LHCN-M2 (cell line): Measurements from ENCODE around the gene RPL32. TPM values are rescaled to one million over a fixed set of nuclear protein-coding genes. Genes with fewer than 3 reads are reported as not detected.

Experiments used
- DNase-seq: peaks from one replicate; pipeline ENCODE4 v3.0.0-alpha.2; 2012; ENCODE audit warnings: low read depth
- total RNA-seq: library from RNA; depleted of rRNA; stranded (reverse); fragments of >200 nt; gene quantifications from 2 replicates; pipeline ENCODE4 v1.2.3, GENCODE V29; 2014

Gene RPL32
- total RNA-seq, 1 experiment from 2014 or later = 417 TPM

DNA sequence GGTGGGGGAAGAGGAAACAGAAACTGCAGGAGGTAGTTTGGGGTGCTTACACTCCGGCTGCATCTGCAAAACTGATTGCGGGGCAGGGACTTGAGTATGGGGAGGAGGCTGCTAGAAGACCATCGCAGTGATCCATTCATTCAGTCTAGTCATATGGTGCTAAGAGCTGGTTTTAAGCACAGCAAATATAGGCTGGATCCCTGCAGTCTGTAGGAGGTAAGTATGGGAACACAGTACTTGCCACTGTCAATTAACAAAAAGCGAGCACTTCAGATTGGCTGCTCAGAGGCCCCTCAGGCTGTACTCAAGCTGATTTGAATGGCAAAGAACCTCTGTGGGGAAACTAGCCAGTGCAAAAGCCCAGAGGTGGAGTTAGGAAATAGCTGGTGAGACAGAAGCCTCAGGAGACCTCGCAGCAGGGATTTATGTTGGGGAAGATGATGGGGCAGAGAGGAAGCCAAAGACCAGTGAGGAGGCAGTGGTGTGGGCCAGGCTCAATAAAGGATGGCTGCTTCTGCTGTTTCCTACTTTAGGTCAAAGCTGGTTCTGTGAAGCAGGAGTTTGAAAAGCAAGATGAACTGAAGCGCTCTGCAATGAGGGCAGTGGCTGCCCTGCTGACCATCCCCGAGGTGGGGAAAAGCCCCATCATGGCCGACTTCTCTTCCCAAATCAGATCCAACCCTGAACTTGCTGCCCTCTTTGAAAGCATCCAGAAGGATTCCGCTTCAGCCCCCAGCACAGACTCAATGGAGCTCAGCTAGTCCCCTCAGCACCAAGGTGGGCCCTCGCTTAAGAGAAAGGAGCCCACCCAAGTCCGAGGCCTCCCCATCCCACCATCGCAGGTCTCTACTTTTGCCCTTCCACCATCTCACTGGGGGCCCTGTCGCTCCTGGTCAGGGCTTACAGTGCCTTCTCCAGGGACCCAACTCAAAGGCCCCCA is 7.9 kb downstream of the RPL32 start:
- no peak for DNase-seq

GRCh38 chr3:12832350-12833221 is 8.8 kb downstream of the RPL32 start:
- no peak for DNase-seq

- DNase-seq = no peak
Observed at GRCh38 chr3:12831301-12831866, 10.0 kb downstream of the RPL32 start.

- no peak for DNase-seq
Observed at GRCh38 chr3:12830785-12831156, 10.6 kb downstream of the RPL32 start.

GRCh38 chr3:12829886-12830784 is 11.2 kb downstream of the RPL32 start:
- no peak for DNase-seq

GRCh38 chr3:12829404-12829803 is 12.0 kb downstream of the RPL32 start:
- no peak for DNase-seq

GRCh38 chr3:12828751-12829150 is 12.6 kb downstream of the RPL32 start:
- DNase-seq = no peak

DNA sequence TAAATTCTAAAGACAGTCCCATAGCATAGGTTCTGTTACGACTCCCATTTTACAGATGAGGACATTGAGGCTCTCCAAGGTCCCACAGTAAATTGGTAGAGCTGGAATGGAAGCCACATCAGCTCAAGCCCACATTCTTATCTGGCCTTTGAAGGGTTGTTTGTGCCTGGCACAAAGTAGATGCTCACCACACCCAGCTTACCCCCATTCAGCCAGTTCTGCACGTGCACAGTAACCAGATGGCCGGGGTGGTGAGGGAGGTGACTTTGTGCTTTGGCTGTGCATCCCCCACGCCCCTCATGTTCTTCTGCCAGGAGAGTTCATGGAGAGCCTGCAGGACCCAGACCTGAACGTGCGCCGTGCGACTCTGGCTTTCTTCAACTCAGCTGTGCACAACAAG is 16.2 kb downstream of the RPL32 start:
- no peak for DNase-seq

GRCh38 chr3:12824299-12824698 is 17.1 kb downstream of the RPL32 start:
- no peak for DNase-seq

GRCh38 chr3:12822725-12823373 is 18.5 kb downstream of the RPL32 start:
- DNase-seq = no peak

DNA sequence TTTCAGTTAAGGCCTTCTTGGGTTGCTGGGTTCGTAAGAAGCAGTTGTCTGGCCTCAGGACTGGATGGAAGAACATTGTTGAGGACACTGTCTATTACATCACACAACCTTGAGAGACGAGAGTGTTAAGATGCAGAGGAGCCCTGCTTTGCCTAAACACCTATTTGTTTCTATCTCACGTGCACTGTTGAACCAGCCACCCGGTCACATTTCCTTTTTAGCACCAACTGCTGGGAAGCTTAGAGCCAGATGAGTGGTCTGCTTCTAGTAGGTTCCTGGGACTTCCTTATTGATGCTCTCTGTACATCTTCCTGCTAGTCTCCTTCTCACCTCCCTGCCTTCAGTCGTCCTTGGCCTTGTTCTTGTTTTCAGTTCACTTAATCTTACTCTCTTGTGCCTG is 22.6 kb downstream of the RPL32 start:
- DNase-seq = no peak

DNA sequence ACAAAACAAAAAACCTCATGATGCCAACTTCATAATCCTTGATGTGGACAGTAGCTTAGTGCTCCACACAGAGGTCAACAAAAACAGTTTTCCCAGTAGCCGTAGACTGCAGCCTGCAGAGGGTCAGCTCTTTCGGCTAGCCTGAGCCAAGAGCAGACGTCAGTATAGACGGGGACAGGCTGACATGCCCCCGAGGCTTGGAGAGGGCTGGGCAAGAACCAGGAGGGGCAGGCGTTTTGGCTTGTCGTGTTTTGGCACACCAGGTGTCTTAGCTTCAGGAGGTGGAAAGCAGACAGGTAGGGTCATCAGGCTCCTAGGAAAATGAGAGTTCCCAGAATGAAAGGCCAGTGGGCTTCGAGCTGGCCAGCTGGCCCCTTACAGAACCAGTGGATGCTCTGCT is 23.1 kb downstream of the RPL32 start:
- DNase-seq = no peak

- no peak for DNase-seq
Observed at GRCh38 chr3:12817343-12817710, 24.0 kb downstream of the RPL32 start.

DNA sequence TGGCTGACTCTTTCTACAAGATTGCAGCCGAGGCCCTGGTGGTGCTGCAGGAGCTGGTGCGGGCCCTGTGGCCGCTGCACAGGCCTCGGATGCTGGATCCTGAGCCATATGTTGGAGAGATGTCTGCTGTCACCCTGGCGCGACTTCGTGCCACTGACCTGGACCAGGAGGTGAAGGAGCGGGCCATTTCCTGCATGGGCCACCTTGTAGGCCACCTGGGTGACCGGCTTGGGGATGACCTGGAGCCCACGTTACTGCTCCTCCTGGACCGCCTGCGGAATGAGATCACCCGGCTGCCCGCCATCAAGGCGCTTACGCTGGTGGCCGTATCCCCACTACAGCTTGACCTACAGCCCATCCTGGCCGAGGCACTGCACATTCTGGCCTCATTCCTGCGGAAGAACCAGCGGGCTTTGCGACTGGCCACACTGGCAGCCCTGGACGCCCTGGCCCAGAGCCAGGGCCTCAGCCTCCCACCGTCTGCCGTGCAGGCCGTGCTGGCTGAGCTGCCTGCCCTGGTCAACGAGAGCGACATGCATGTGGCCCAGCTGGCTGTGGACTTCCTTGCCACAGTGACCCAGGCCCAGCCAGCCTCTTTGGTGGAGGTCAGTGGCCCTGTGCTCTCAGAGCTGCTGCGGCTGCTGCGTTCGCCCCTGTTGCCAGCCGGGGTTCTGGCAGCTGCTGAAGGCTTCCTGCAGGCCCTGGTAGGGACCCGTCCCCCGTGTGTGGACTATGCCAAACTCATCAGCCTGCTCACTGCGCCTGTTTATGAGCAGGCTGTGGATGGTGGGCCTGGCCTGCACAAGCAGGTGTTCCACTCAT is 24.6 kb downstream of the RPL32 start:
- DNase-seq = no peak

GRCh38 chr3:12815719-12816118 is 25.6 kb downstream of the RPL32 start:
- no peak for DNase-seq

DNA sequence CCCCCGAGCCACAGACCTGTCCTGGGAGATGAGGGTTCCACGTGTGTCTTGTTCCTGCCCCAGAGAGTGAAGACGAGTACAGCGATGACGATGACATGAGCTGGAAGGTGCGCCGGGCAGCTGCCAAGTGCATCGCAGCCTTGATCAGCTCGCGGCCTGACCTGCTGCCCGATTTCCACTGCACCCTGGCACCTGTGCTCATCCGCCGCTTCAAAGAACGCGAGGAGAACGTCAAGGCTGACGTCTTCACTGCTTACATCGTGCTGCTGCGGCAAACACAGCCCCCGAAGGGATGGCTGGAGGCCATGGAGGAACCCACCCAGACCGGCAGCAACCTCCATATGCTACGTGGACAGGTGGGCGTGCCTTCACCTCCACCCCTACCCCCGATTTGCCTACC is 26.3 kb downstream of the RPL32 start:
- DNase-seq = no peak

GRCh38 chr3:12813967-12814366 is 27.4 kb downstream of the RPL32 start:
- DNase-seq = no peak

DNA sequence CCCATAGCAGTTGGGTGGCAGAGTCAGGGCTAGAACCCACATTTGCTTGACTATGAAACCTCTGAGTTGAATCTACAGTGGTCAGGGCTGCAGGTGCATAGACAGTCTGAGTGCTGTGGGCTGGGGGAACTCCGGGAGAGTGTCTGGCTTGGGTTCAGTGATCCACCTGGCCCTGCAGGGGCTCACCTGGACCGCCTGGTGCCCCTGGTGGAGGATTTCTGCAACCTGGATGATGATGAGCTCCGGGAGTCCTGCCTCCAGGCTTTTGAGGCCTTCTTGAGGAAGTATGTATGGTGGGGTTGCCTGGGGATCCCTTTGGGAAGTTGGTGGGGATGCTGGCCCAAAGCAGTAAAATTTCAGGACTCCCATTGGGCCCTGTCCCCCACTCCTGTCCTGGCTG is 28.6 kb downstream of the RPL32 start:
- no peak for DNase-seq

- DNase-seq = no peak
Observed at GRCh38 chr3:12810961-12811360, 30.4 kb downstream of the RPL32 start.
